Activated CD8-positive, alpha-beta memory T cell treated with anti-CD3 and anti-CD28 coated beads, Interleukin-2, amount 50 U/mL, for 4 hours (primary cell): ENCODE data around the gene SUPT5H.
A peak's percentile ranks its signal among the peaks of the same experiment; 100 is the strongest.
"Not testable (repeated sequence)": the region's sequence is repeated elsewhere in the genome, so short reads cannot be mapped to it uniquely, and the experiment has no call there.

Source experiments
- DNase-seq: peaks from one replicate; pipeline ENCODE4 v3.0.0-alpha.2; 2020

SUPT5H gene

DNA sequence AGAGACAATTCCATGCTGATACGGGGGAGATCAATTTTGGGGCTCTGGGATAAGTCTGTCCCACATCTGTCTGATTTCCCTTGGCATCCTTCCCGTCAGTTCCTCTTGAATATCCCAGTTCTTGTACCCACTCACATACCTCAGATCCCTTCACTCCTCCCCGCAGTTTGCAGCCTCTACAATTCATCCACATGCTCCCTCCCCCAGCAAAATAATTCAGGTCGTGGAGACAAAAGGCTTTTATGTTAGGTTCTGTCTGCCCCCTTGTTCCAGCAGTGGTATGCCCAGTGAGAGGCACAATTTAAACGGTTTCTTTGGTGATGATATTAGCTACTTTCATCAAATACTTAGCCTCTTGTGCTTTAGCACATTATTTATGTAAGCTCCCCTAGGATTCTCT is 19.2 kb upstream of the SUPT5H start:
- no peak for DNase-seq

DNA sequence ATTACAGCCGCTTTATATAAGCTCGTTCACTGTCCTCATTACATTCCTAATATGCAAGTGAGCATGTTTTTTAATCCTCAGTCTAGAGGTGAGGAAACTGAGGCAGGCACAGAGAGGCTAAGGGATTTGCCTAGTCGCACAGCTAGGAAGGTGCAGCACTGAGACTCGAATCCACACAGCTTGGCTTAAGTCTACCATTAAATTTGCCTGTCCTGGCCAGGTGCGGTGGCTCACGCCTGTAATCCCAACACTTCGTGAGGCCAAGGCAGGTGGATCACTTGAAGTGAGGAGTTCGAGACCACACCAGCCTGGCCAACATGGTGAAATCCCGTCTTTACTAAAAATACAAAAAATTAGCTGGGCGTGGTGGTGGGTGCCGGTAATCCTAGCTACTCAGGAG is 17.7 kb upstream of the SUPT5H start:
- DNase-seq, result no peak

- no peak for DNase-seq
Measured at GRCh38 chr19:39428283-39429112, 16.9 kb upstream of the SUPT5H start.

GRCh38 chr19:39430675-39431593 is 14.4 kb upstream of the SUPT5H start:
- DNase-seq, result peak; percentile 49

- DNase-seq, result no peak
Measured at GRCh38 chr19:39432677-39433025, 12.7 kb upstream of the SUPT5H start.

GRCh38 chr19:39433480-39434079 is 11.8 kb upstream of the SUPT5H start:
- no peak for DNase-seq

GRCh38 chr19:39434123-39435076 is 11.0 kb upstream of the SUPT5H start:
- DNase-seq, result no peak

GRCh38 chr19:39435499-39436349 is 9.7 kb upstream of the SUPT5H start, which contains the start of gene RPS16:
TSS of gene RPS16 (minus strand) at chr19:39435949. CDS start at chr19:39435895, 54 bp downstream.
- DNase-seq, result peak; percentile 99

DNA sequence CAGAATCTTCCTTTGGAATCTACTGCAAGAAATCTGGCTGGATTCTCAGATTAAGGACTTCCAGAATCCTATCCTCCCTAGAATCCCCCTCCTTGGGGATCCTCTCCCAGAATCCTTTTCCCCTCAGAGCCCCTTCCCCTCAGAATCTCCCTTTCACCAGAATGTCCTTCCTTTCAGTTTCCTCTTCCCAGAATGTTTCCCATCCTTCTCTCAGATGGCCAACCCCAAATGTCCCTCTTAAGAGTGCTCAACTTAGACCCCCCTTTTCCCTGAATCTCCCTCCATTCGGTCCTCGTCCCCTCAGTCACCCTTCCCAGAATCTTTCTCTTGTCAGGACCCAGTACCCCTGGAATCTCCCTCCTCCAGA is 9.0 kb upstream of the SUPT5H start:
- DNase-seq, result no peak

DNA sequence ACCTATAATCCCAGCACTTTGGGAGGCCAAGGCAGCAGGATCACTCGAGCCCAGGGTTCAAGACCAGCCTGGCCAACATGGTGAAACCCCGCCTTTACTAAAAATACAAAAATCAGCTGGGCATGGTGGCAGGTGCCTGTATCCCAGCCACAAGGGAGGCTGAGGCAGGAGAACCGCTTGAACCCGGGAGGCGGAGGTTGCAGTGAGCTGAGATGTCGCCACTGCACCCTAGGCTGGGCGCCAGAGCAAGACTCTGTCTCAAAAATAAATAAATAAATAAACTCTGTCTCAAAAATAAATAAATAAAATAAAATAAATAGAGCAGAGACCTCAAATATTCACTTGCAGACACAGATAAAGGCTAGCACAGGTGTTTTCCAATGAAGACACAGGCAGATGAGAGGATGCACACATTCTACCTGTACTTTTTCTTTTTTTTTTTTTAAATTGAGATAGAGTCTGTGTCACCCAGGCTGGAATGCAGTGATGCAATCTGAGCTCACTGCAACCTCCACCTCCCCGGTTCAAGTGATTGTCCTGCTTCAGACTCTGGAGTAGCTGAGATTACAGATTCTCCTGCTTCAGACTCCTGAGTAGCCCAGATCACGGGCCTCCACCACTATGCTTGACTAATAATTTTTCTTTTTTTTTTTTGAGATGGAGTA is 7.0 kb upstream of the SUPT5H start:
- no peak for DNase-seq

DNA sequence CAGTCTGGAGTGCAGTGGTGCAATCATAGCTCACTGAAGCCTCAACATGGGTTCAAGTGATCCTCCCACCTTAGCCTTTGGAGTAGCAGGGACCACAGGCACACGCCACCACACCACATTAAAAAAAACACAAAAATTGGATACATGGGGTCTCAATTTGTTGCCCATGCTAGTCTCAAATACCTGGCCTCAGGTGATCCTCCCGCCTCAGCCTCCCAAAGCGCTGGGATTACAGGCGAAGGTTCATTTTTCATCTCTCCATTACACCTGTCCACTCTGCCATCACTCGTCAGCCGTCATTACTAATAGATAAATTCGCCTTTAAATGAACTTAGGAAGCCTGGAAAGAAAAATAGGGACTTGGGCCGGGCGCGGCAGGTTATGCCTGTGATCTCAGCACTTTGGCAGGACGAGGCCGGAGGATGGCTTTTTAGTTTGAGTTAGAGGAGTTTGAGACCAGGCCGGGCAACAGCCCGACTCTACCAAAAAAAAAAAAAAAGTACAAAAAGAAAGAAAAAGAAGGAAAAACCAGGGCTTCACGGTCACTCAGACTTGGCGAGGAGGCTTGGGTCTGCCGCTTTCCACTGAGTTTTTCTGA is 685 bp upstream of the SUPT5H start:
- no peak for DNase-seq

GRCh38 chr19:39446365-39447084 is 1.1 kb downstream of the SUPT5H start:
- DNase-seq, result no peak

DNA sequence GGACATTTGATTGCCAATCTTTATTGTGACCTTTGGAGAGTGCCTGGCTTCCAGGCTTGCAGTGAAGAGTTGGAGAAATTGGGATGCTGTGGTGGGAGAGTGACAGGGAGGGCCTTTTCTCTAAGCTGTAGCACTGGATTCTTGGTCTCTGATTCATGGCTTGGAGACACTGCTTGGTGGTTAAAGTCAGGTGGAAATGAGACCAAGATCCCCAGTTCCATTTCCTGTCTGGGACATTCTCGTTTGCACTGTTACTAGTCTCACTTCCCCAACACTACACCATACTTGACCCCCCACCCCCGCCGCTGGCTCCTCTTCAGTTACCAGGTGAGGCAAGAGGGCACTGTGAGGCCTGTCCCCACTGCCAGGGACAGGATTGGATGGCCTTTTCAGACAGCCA is 2.9 kb downstream of the SUPT5H start:
- no peak for DNase-seq

- no peak for DNase-seq
Measured at GRCh38 chr19:39449116-39449797, 3.9 kb downstream of the SUPT5H start.

GRCh38 chr19:39451257-39451656 is 5.9 kb downstream of the SUPT5H start:
- not testable (repeated sequence) for DNase-seq

DNA sequence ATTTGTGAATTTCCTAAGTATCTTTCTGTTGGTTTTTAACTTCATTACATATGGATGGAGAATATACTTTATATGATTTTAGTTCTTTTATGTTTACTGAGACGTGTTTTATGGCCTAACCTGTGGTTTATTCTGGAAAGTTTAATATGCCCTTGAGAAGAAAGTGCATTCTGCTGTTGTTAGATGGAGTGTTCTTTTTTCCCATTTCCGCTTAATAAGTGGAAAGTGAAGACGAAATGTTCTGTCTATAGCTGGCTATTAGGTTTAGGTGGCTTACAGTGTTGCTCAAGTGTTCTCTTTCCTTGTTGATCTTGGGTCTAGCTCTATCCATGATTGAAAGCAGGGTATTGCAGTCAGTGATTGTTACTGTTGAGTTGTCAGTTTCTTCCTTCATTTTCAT is 18.0 kb downstream of the SUPT5H start:
- no peak for DNase-seq

DNA sequence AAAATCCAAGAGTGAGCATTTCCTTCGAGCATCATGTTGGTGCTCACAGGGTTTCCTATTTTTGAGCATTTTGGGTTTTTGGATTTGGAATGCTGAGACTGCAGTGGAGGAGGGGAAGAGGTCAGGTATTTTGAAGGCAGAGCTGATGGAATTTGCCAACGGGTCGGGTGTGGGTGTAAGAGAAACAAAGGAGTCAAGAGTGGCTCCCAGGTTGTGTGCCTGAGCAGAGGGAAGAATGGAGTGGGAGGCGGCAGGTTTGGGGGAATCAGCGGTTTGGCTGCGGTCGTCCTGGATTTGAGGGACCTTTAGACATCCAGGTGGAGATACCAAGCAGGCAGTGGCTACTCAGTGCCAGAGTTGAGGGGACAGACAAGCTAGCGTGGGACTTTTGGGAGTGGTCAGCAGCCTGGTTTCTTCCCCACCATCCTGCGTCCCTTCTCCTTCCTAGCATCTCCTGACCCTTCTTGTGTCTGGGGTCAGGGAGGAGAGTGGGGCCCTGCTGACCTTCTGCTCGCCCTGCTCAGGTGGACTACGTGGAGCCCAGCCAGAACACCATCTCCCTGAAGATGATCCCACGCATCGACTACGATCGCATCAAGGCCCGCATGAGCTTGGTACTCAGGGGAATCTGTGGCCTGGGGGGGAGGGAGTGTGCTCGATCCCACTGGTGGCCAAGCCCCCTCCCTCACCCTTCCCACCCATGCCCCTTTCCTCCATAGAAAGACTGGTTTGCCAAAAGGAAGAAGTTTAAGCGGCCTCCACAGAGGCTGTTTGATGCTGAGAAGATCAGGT is 20.8 kb downstream of the SUPT5H start:
- DNase-seq, result no peak

DNA sequence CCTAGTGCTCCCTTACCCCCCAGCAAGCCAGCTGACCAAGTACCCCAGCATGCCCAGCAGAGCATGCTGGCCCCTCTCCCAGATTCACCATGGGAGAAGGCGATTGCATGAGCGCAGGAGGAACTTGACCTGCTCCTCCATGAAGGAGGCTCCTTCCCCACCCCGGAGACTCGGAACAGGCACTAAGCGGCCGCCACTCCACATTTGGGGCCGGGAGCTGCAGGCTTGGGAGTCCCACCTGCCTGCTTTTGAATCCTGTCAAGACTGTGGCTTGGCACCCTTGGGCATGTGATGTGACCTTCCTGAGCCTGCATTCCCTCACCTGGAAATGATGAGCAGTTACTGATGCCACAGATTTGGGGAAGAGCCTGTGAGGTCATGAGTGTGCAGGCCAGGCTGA is 22.6 kb downstream of the SUPT5H start:
- DNase-seq, result no peak
